Measurements from ENCODE around the gene HS3ST3B1.

HS3ST3B1 gene

DNA sequence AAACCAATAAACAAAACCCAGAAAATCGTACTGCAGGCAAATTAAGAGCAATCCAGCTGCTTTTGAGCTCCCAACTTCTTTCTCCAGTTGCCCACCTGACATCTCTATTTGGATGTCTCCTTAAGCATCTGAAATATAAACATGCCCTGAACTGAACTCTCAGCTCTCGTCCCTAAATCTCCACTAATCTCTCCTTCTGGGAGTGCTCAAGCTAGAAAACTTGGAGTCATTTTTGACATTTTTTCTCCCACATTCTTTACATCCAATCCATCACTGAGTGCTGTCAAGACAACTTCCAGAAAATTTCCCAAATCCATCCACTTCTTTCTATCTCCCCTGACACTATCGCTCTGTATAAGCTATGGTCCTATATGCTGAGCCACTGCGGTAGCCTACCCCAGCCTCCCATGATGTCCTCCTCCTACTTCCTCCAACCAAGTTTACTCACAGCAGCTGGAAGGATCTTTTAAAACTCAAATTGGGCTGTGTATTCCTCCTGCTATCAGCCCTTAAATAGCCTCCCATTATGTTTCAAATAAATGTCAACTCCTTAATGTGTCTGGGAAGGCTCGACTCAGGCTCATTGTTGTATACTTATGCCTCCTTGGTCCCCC lies 53.1 kb downstream of the HS3ST3B1 start:
- Histone ChIP-seq H3K27me3 (ENCODE audit: control insufficient read depth, insufficient read depth, low read length) (no peaks in the 10 kb centered on the region), H3K4me3 (ENCODE audit: low read length) (no peak overlapping the region), H3K9ac (ENCODE audit: low read length) (no peak overlapping the region), H3K36me3 (ENCODE audit: control insufficient read depth, insufficient read depth, low read length) (no peaks in the 10 kb centered on the region), H3K4me1 (ENCODE audit: control insufficient read depth, insufficient read depth, low read length) (no peaks in the 10 kb centered on the region), H3K9me3 (ENCODE audit: control insufficient read depth, low read length) (no peaks in the 10 kb centered on the region)

- Histone ChIP-seq H3K9ac (ENCODE audit: low read length) (no peak overlapping the region), H3K9me3 (ENCODE audit: control insufficient read depth, low read length) (no peaks in the 10 kb centered on the region), H3K4me1 (ENCODE audit: control insufficient read depth, insufficient read depth, low read length) (no peaks in the 10 kb centered on the region)
These were observed 53.9 kb downstream of the HS3ST3B1 start for GRCh38 chr17:14354807-14355206.

GRCh38 chr17:14355556-14355955 lies 54.7 kb downstream of the HS3ST3B1 start:
- Histone ChIP-seq H3K27me3 (ENCODE audit: control insufficient read depth, insufficient read depth, low read length) (no peaks in the 10 kb centered on the region), H3K9ac (ENCODE audit: low read length) (no peak overlapping the region), H3K4me3 (ENCODE audit: low read length) (no peak overlapping the region), H3K9me3 (ENCODE audit: control insufficient read depth, low read length) (no peaks in the 10 kb centered on the region), H3K4me1 (ENCODE audit: control insufficient read depth, insufficient read depth, low read length) (no peaks in the 10 kb centered on the region), H3K36me3 (ENCODE audit: control insufficient read depth, insufficient read depth, low read length) (no peaks in the 10 kb centered on the region)

More at GRCh38 chr17:14354807-14355206, 53.9 kb downstream of the HS3ST3B1 start:
- no peaks in the 10 kb centered on the region for H3K27me3 ChIP-seq (ENCODE audit: control insufficient read depth, insufficient read depth, low read length)
- H3K36me3 ChIP-seq (ENCODE audit: control insufficient read depth, insufficient read depth, low read length): no peaks in the 10 kb centered on the region
- no peak overlapping the region for H3K4me3 ChIP-seq (ENCODE audit: low read length)

GRCh38 chr17:14359163-14360020 lies 58.5 kb downstream of the HS3ST3B1 start:
- H3K9ac ChIP-seq (ENCODE audit: low read length): no peak overlapping the region
- H3K4me3 ChIP-seq (ENCODE audit: low read length): no peak overlapping the region
- H3K36me3 ChIP-seq (ENCODE audit: control insufficient read depth, insufficient read depth, low read length): no peaks in the 10 kb centered on the region
- no peaks in the 10 kb centered on the region for H3K4me1 ChIP-seq (ENCODE audit: control insufficient read depth, insufficient read depth, low read length)
- no peaks in the 10 kb centered on the region for H3K27me3 ChIP-seq (ENCODE audit: control insufficient read depth, insufficient read depth, low read length)
- no peaks in the 10 kb centered on the region for H3K9me3 ChIP-seq (ENCODE audit: control insufficient read depth, low read length)

- H3K27me3 ChIP-seq (ENCODE audit: control insufficient read depth, insufficient read depth, low read length): no peaks in the 10 kb centered on the region
These were observed 60.0 kb downstream of the HS3ST3B1 start for GRCh38 chr17:14360856-14361255.

DNA sequence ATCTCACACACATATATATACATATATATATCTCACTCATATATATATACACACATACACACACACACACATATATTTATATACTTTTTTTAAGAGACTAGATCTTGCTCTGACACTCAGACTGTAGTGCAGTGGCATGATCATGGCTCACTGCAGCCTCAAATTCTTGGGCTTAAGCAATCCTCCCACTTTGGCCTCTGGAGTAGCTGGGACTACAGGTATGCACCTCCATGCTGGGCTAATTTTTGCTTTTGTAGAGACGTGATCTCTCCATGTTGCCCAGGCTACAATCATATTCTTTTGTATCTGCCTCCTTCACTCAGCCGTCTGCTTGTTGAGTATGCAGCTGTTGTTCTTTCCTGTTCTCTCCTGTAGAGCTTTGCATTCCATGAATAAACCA lies 60.6 kb downstream of the HS3ST3B1 start:
- Histone ChIP-seq H3K36me3 (ENCODE audit: control insufficient read depth, insufficient read depth, low read length) (no peaks in the 10 kb centered on the region), H3K9me3 (ENCODE audit: control insufficient read depth, low read length) (no peaks in the 10 kb centered on the region), H3K4me1 (ENCODE audit: control insufficient read depth, insufficient read depth, low read length) (no peaks in the 10 kb centered on the region), H3K9ac (ENCODE audit: low read length) (no peak overlapping the region), H3K27me3 (ENCODE audit: control insufficient read depth, insufficient read depth, low read length) (no peaks in the 10 kb centered on the region), H3K4me3 (ENCODE audit: low read length) (no peak overlapping the region)

More at GRCh38 chr17:14360856-14361255, 60.0 kb downstream of the HS3ST3B1 start:
- Histone ChIP-seq H3K9ac (ENCODE audit: low read length) (no peak overlapping the region), H3K4me3 (ENCODE audit: low read length) (no peak overlapping the region), H3K36me3 (ENCODE audit: control insufficient read depth, insufficient read depth, low read length) (no peaks in the 10 kb centered on the region), H3K9me3 (ENCODE audit: control insufficient read depth, low read length) (no peaks in the 10 kb centered on the region), H3K4me1 (ENCODE audit: control insufficient read depth, insufficient read depth, low read length) (no peaks in the 10 kb centered on the region)

GRCh38 chr17:14361945-14362508 lies 61.1 kb downstream of the HS3ST3B1 start:
- Histone ChIP-seq H3K36me3 (ENCODE audit: control insufficient read depth, insufficient read depth, low read length) (no peaks in the 10 kb centered on the region), H3K27me3 (ENCODE audit: control insufficient read depth, insufficient read depth, low read length) (no peaks in the 10 kb centered on the region), H3K9me3 (ENCODE audit: control insufficient read depth, low read length) (no peaks in the 10 kb centered on the region), H3K4me1 (ENCODE audit: control insufficient read depth, insufficient read depth, low read length) (no peaks in the 10 kb centered on the region), H3K4me3 (ENCODE audit: low read length) (no peak overlapping the region), H3K9ac (ENCODE audit: low read length) (no peak overlapping the region)

DNA sequence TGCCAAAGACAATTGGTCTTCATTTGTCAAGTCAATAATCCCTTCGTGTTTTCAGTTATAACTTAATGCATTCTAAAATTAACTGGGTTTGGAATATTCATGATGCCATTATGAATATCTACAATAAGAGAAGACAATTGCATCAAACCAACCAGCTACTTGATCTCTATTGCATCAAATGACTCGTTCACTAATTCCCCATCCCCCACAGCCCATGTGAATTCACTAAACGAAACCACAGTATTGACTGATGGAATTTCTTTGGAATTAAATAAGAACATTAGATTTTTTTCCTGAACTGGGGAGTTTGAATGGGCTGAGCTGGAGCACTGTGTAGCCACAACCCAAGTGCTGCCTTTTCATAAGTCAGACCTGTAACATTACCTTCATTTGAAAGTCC lies 65.3 kb downstream of the HS3ST3B1 start:
- H3K27me3 ChIP-seq (ENCODE audit: control insufficient read depth, insufficient read depth, low read length): no peaks in the 10 kb centered on the region
- H3K9me3 ChIP-seq (ENCODE audit: control insufficient read depth, low read length): no peaks in the 10 kb centered on the region
- H3K4me3 ChIP-seq (ENCODE audit: low read length): no peak overlapping the region
- no peak overlapping the region for H3K9ac ChIP-seq (ENCODE audit: low read length)
- H3K4me1 ChIP-seq (ENCODE audit: control insufficient read depth, insufficient read depth, low read length): no peaks in the 10 kb centered on the region
- no peaks in the 10 kb centered on the region for H3K36me3 ChIP-seq (ENCODE audit: control insufficient read depth, insufficient read depth, low read length)

GRCh38 chr17:14372461-14372860 lies 71.6 kb downstream of the HS3ST3B1 start:
- no peaks in the 10 kb centered on the region for H3K36me3 ChIP-seq (ENCODE audit: control insufficient read depth, insufficient read depth, low read length)
- H3K4me3 ChIP-seq (ENCODE audit: low read length): no peak overlapping the region
- no peaks in the 10 kb centered on the region for H3K27me3 ChIP-seq (ENCODE audit: control insufficient read depth, insufficient read depth, low read length)
- H3K9ac ChIP-seq (ENCODE audit: low read length): no peak overlapping the region
- no peaks in the 10 kb centered on the region for H3K9me3 ChIP-seq (ENCODE audit: control insufficient read depth, low read length)
- H3K4me1 ChIP-seq (ENCODE audit: control insufficient read depth, insufficient read depth, low read length): no peaks in the 10 kb centered on the region

DNA sequence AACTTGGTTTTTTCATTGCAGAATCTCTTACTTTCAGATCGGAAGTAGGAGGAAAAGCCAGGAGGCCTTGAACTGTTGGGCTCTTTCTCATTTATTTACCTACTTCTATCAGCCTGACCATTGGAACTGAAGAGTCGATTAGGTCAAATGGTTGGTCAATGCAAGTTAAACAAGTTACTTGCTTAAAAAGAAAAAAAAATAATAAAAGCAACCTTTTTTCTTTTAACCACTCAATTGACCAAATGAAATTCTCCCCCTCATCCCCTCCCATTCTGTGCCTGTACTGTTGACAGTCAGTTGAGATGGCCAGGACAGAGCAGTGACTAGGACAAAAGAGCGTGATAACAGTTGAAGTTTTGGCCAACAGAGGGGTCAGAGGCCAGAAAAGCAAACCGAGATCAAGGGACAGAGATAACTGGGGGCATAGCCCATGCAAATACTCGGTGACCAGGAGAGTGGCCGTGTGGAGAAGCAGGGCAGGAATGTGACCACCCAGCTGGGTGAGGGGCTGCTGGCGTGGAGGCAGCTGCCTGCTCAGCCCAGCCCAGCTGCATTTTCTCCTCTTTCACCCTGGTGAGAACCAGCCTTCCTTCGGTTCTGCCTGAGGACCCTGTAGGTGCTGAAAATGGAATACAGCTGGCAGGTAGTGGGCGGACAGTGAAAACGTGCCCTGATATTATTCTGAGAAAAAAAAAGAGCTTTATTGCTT lies 72.2 kb downstream of the HS3ST3B1 start:
- no peaks in the 10 kb centered on the region for H3K27me3 ChIP-seq (ENCODE audit: control insufficient read depth, insufficient read depth, low read length)
- H3K36me3 ChIP-seq (ENCODE audit: control insufficient read depth, insufficient read depth, low read length): no peaks in the 10 kb centered on the region
- H3K4me1 ChIP-seq (ENCODE audit: control insufficient read depth, insufficient read depth, low read length): no peaks in the 10 kb centered on the region
- no peaks in the 10 kb centered on the region for H3K9me3 ChIP-seq (ENCODE audit: control insufficient read depth, low read length)
- H3K9ac ChIP-seq (ENCODE audit: low read length): no peak overlapping the region
- no peak overlapping the region for H3K4me3 ChIP-seq (ENCODE audit: low read length)

GRCh38 chr17:14373614-14374259 lies 72.9 kb downstream of the HS3ST3B1 start:
- no peak overlapping the region for H3K9ac ChIP-seq (ENCODE audit: low read length)
- H3K9me3 ChIP-seq (ENCODE audit: control insufficient read depth, low read length): no peaks in the 10 kb centered on the region
- no peaks in the 10 kb centered on the region for H3K4me1 ChIP-seq (ENCODE audit: control insufficient read depth, insufficient read depth, low read length)
- H3K27me3 ChIP-seq (ENCODE audit: control insufficient read depth, insufficient read depth, low read length): no peaks in the 10 kb centered on the region
- H3K36me3 ChIP-seq (ENCODE audit: control insufficient read depth, insufficient read depth, low read length): no peaks in the 10 kb centered on the region
- no peak overlapping the region for H3K4me3 ChIP-seq (ENCODE audit: low read length)
